Stimulated activated CD4-positive, alpha-beta T cell treated with anti-CD3 and anti-CD28 coated beads, Interleukin-15, amount 100 ng/mL, for 48 hours (primary cell): ENCODE measurements around the gene MLIP.

Source experiments
- DNase-seq, 2 donors: peaks; one replicate each; pipeline ENCODE4 v3.0.0-alpha.2; 2020; ENCODE audit warnings: low read depth in 2 of 2

MLIP gene

GRCh38 chr6:54097753-54098152 lies 13.5 kb upstream of the MLIP start:
- no peak for DNase-seq

DNA sequence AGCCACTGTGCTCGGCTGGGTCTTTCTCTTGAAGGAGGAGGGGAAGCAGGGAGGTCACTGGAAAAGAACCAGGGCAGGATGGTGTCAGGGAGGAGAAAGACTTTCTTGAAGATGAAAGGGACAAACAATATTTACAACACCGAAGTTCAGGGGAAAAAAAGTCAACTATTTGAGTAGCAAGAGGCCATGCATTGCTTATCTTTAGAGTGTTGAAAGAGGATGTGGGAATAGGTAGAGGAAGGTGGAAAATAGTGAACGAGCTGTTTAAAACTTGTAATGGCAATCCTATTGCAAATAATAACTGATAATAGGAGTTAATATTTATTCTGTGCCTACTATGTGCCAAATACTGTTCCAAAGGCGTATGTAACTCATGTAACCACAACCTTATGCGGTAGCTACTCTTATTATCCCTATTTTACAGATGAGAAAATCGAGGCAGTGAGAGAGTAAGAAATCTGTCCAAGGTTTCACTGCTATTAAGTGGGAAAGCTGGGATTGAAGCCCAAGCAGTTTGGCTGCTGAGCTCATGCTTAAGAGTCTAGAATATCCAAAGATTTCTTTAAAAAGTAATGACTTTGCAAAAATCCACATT lies 12.7 kb upstream of the MLIP start:
- no peak for DNase-seq

DNA sequence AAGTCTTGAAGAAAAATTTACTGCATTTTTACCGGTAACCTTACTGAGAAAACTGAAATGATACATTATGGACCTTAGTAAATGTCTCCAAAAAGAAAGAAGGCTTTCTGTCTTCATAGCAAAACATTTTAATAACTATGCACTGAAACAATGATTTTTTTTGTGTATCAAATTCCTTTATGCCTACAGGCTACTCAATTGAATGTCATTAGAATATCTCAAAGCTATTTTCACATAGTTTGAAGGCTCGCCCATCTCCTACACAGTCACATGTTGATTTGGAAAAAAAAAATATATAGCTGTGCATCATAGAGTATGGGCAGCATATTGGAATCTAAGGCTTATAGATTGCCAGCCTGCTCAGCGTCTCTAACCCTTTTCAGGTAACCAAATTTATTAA lies 12.0 kb upstream of the MLIP start:
- no peak for DNase-seq

- no peak for DNase-seq
Observed at GRCh38 chr6:54100411-54101006, 10.7 kb upstream of the MLIP start.

GRCh38 chr6:54102238-54102637 lies 9.0 kb upstream of the MLIP start:
- no peak for DNase-seq

GRCh38 chr6:54103497-54103896 lies 7.7 kb upstream of the MLIP start:
- DNase-seq: no peak

GRCh38 chr6:54106727-54107126 lies 4.5 kb upstream of the MLIP start:
- DNase-seq: no peak

DNA sequence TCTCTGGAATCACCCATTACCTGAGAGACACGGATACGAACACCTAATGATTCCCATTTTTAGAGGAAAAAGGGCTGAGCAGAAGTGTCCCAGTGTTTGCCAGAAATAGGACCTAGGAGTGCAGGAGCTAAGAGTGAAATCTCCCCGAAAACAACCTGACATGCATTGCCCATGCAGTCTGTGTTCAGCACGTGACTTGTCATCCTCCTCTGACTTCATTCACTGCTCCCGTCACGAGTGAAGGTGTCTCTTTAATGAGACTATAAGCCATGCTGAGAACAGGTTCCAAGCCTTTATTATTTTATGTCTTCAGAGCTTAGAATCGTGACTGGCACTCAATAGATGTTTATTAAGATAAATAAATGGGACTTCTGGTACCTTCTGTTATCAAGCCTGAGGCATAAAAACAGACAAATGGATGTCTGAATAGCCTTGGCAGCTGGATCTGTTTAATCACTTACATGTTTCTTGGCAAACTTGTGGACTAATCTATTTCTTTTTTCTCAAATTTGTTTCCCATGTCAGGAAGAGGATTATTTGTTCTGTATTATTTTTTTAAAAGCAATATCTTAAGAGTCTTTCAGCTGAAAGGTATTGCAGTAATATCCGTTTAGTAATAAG lies 3.7 kb upstream of the MLIP start:
- DNase-seq: no peak

GRCh38 chr6:54108271-54108670 lies 3.0 kb upstream of the MLIP start:
- no peak for DNase-seq

DNA sequence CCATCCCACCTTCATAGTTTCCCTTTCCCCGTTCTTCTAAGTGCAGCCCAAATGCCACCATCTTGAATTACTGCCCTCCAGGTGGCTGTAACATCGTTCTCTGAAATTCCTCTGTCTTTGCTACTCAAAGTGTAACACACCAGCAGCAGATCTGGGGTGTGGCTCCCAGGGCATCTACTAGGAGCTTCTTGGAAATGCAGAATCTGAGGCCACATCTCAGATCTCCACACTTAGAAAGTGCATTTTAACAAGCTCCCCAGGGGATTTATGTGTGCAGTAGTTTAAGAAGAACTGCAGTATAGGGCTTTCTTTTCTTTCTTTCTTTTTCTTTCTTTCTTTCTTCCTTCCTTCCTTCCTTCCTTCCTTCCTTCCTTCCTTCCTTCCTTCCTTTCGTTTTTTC lies 1.7 kb upstream of the MLIP start:
- no peak for DNase-seq

- no peak for DNase-seq
Observed at GRCh38 chr6:54112151-54112650, 958 bp downstream of the MLIP start.

GRCh38 chr6:54114991-54115390 lies 3.7 kb downstream of the MLIP start:
- DNase-seq: no peak

DNA sequence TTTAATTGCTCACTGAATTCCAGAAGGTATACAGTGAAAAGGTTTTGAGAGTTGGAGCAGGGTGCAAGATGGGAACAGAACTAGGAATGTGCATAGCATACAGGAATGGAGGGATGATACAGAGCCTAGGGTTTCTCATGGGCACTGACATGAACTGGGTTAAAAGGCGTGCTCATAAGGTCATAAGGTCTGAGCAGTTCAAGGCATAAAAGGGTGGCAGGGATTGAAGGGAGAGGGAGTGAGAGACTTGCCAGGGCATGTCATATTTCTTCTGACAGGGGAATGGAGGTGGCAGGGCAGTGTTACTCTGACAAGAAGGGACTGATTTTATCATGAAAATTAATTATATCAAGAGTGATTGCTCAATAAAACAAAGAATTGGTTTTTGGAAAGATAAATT lies 4.7 kb downstream of the MLIP start:
- no peak for DNase-seq

DNA sequence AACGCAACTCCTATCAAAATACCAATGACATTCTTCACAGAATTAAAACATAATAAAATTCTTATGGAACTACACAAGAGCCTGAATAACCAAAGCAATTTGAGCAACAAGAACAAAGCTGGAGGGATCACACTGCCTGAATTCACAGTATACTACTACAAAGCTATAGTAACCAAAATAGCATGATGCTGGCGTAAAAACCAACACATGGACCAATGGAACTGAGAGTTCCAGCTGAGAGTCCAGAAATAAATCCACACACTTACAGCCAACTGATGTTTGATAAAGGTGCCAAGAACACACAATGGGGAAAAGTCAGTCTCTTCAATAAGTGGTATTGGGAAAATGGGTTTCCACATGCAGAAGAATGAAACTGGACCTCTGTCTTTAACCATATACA lies 6.9 kb downstream of the MLIP start:
- no peak for DNase-seq

GRCh38 chr6:54125493-54125892 lies 14.2 kb downstream of the MLIP start:
- DNase-seq: no peak

- no peak for DNase-seq
Observed at GRCh38 chr6:54130179-54130578, 18.9 kb downstream of the MLIP start.

- no peak for DNase-seq
Observed at GRCh38 chr6:54132587-54132986, 21.3 kb downstream of the MLIP start.

DNA sequence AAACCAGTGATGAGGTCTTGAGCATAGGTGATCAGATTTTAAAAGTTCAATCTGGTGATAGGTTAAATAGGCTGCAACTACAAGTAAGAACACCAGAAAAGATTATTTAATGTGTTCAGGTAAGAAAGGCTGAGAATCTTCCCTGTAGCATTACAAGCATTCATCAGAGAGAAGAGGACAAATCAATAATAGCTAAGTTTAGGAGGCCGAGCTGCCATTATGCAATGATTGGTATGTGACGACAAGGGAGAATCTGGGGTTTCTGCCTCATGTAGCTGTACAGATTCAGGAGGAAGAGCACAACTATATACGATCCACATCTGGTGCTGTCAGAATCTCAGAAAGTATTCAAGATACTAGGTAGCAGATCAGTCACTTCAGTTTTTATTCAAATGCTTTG lies 21.9 kb downstream of the MLIP start:
- DNase-seq: no peak

GRCh38 chr6:54134935-54135334 lies 23.7 kb downstream of the MLIP start:
- DNase-seq: no peak

GRCh38 chr6:54135665-54136369 lies 24.6 kb downstream of the MLIP start:
- no peak for DNase-seq

DNA sequence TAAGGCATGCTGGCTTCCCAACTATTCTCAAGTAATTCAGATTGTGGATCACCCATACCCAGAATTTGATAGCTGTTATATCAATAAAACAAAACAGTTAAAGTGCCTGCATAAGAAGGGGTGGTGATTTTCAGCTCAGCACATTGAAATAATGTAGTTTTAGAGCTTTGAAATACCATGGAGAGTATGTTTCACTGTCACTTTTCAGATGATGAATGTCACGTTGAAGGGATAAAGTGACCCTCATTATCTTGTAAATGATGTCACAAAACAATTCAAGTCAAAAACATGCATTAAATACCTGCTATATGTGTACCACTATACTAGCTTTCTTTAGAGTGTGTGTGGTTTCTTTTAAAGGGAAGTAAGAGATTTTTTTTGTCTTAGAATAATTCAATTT lies 27.6 kb downstream of the MLIP start:
- DNase-seq: no peak

GRCh38 chr6:54140811-54141210 lies 29.6 kb downstream of the MLIP start:
- DNase-seq: no peak
